GM21528 (cell line): Measurements from ENCODE around the gene UIMC1.

Experiments used
- ATAC-seq: cut with Tn5 transposase; IDR thresholded peaks from one replicate; pipeline ENCODE4 v1.9.1; 2021; ENCODE audit warnings: mild to moderate bottlenecking, moderate library complexity; ENCODE audit not compliant: unreplicated experiment, low FRiP score

Gene UIMC1

GRCh38 chr5:176906796-176907195 is 99.8 kb downstream of the UIMC1 start:
- no peak for ATAC-seq

GRCh38 chr5:176906126-176906525 is 100.5 kb downstream of the UIMC1 start:
- ATAC-seq: no peak

GRCh38 chr5:176904276-176904675 is 102.3 kb downstream of the UIMC1 start:
- ATAC-seq: no peak

- ATAC-seq: no peak
Measured at GRCh38 chr5:176902911-176903664, 103.5 kb downstream of the UIMC1 start.

GRCh38 chr5:176902102-176902814 is 104.3 kb downstream of the UIMC1 start:
- no peak for ATAC-seq

GRCh38 chr5:176901260-176902101 is 105.1 kb downstream of the UIMC1 start:
- ATAC-seq: no peak

- ATAC-seq: no peak
Measured at GRCh38 chr5:176900780-176901204, 105.8 kb downstream of the UIMC1 start.

GRCh38 chr5:176899946-176900779 is 106.4 kb downstream of the UIMC1 start:
- ATAC-seq: no peak

- ATAC-seq: no peak
Measured at GRCh38 chr5:176899296-176899891, 107.2 kb downstream of the UIMC1 start, which contains the start of gene HK3. HK3 (minus strand) TSS chr5:176899346; CDS start chr5:176896159, 3,187 bp downstream.

- ATAC-seq: no peak
Measured at GRCh38 chr5:176897263-176897662, 109.3 kb downstream of the UIMC1 start.

- no peak for ATAC-seq
Measured at GRCh38 chr5:176895831-176896230, 110.7 kb downstream of the UIMC1 start.

GRCh38 chr5:176894298-176894697 is 112.3 kb downstream of the UIMC1 start:
- ATAC-seq: no peak

- ATAC-seq: no peak
Measured at GRCh38 chr5:176892663-176893062, 113.9 kb downstream of the UIMC1 start.

- ATAC-seq: no peak
Measured at GRCh38 chr5:176891331-176891958, 115.1 kb downstream of the UIMC1 start.

GRCh38 chr5:176890455-176891330 is 115.9 kb downstream of the UIMC1 start:
- no peak for ATAC-seq

- no peak for ATAC-seq
Measured at GRCh38 chr5:176889321-176890280, 117.0 kb downstream of the UIMC1 start.

- ATAC-seq: no peak
Measured at GRCh38 chr5:176888865-176889165, 117.8 kb downstream of the UIMC1 start.
